HG03095 (cell line): ENCODE measurements around the gene LIPE.
"Not testable (repeated sequence)": the region's sequence is repeated elsewhere in the genome, so short reads cannot be mapped to it uniquely, and the experiment has no call there.

Experiments
- ATAC-seq: cut with Tn5 transposase; IDR thresholded peaks from one replicate; pipeline ENCODE4 v1.9.1; 2021; ENCODE audit warnings: moderate library complexity; ENCODE audit not compliant: unreplicated experiment

LIPE gene

GRCh38 chr19:42450314-42450934 lies 23.2 kb upstream of the LIPE start:
- ATAC-seq, result peak; percentile 80

- not testable (repeated sequence) for ATAC-seq
Measured at GRCh38 chr19:42448306-42448705, 21.1 kb upstream of the LIPE start.

GRCh38 chr19:42445948-42446347 lies 18.8 kb upstream of the LIPE start:
- ATAC-seq, result no peak

- ATAC-seq, result no peak
Measured at GRCh38 chr19:42443944-42444398, 16.8 kb upstream of the LIPE start.

GRCh38 chr19:42442833-42443232 lies 15.6 kb upstream of the LIPE start, which contains the start of gene CXCL17:
Gene CXCL17 (minus strand): TSS chr19:42442946. CDS start chr19:42442832, 114 bp downstream.
- ATAC-seq, result no peak

GRCh38 chr19:42441049-42441445 lies 13.9 kb upstream of the LIPE start:
- no peak for ATAC-seq

- ATAC-seq, result no peak
Measured at GRCh38 chr19:42440357-42441048, 13.3 kb upstream of the LIPE start.

GRCh38 chr19:42436006-42436405 lies 8.8 kb upstream of the LIPE start:
- no peak for ATAC-seq

GRCh38 chr19:42435316-42435715 lies 8.1 kb upstream of the LIPE start:
- ATAC-seq, result no peak

- no peak for ATAC-seq
Measured at GRCh38 chr19:42433503-42434260, 6.5 kb upstream of the LIPE start.

GRCh38 chr19:42431486-42431885 lies 4.3 kb upstream of the LIPE start:
- ATAC-seq, result no peak

- ATAC-seq, result no peak
Measured at GRCh38 chr19:42428676-42429075, 1.5 kb upstream of the LIPE start.

- ATAC-seq, result no peak
Measured at GRCh38 chr19:42426643-42427042, 545 bp downstream of the LIPE start.

- no peak for ATAC-seq
Measured at GRCh38 chr19:42424712-42425131, 2.5 kb downstream of the LIPE start.

- no peak for ATAC-seq
Measured at GRCh38 chr19:42424345-42424707, 2.9 kb downstream of the LIPE start.

GRCh38 chr19:42423462-42424344 lies 3.5 kb downstream of the LIPE start:
- ATAC-seq, result peak; percentile 76

GRCh38 chr19:42422901-42423461 lies 4.2 kb downstream of the LIPE start:
- ATAC-seq, result peak; percentile 28

- ATAC-seq, result no peak
Measured at GRCh38 chr19:42422092-42422900, 4.9 kb downstream of the LIPE start.

- no peak for ATAC-seq
Measured at GRCh38 chr19:42421591-42422031, 5.6 kb downstream of the LIPE start.

- no peak for ATAC-seq
Measured at GRCh38 chr19:42421101-42421500, 6.1 kb downstream of the LIPE start.
